Psoas muscle (tissue), 8 donors: ENCODE results near the gene KLK3. TPM values are rescaled to one million over a fixed set of nuclear protein-coding genes. Genes with fewer than 3 reads are reported as not detected.

ENCODE experiments used
- ATAC-seq, 4 donors: fragments of 200-7000 bp; cut with Tn5 transposase; one replicate each; pipeline ENCODE4 v1.9.1; 2020; ENCODE audit warnings: moderate library complexity in 3 of 4, mild to moderate bottlenecking in 2 of 4
- DNase-seq, 2 donors: peaks; one replicate each; pipeline ENCODE4 v3.0.0-alpha.2; 2020
- H3K27ac ChIP-seq: fragments of 200-600 bp; one replicate; pipeline ENCODE4 v1.8.0; 2022
- H3K27me3 ChIP-seq, 3 donors: fragments of 200-600 bp in 1 of 3; one replicate each; pipeline versions ENCODE4 v1.6.1 to v1.8.0; 2013 to 2022; ENCODE audit warnings: low read length in 2 of 3, mild to moderate bottlenecking in 2 of 3, moderate library complexity in 1 of 3; ENCODE audit not compliant: insufficient read depth in 3 of 3
- H3K36me3 ChIP-seq, 2 donors: fragments of 200-600 bp in 1 of 2; one replicate each; pipeline versions ENCODE4 v1.6.1 to v1.8.0; 2013 to 2022; ENCODE audit warnings: low read depth in 1 of 2, mild to moderate bottlenecking in 1 of 2, moderate library complexity in 1 of 2; ENCODE audit not compliant: insufficient read depth in 1 of 2
- H3K4me1 ChIP-seq: fragments of 200-600 bp; one replicate; pipeline ENCODE4 v1.8.0; 2022
- H3K4me3 ChIP-seq: fragments of 200-600 bp; one replicate; pipeline ENCODE4 v1.8.0; 2022; ENCODE audit warnings: mild to moderate bottlenecking
- H3K9me3 ChIP-seq: fragments of 200-600 bp; one replicate; pipeline ENCODE4 v1.8.0; 2022
- WGBS, 3 donors: extraction: QIAGEN DNeasy Blood & Tissue Kit; methylation state at CpG; one replicate each; pipeline versions ENCODE4 v1.1.6 to v1.1.7; 2013; 5-methylcytosine and 5-hydroxymethylcytosine counted together
- intact Hi-C, 2 donors: fragments of 100-400 bp; cut with DNase I; formaldehyde crosslinking; loops; one replicate each; pipeline versions ENCODE4 v1.11.0 to v1.14.2; 2022
- polyA plus RNA-seq, 3 donors: library from polyadenylated mRNA; stranded (reverse); fragments of 200-250 nt; gene quantifications; one replicate each; pipeline ENCODE4 v1.2.3, GENCODE V29; 2013
- total RNA-seq, 4 donors: library from RNA; stranded (reverse); fragmentation: NEBNext Ultra II Directional in 2 of 4; extraction: Animal tissue kit (Norgen Biotek cat#: 25700) in 2 of 4; gene quantifications; one replicate each; pipeline versions ENCODE4 v1.2.1 to v1.2.4, GENCODE V29; 2021 to 2023
- TF ChIP-seq, protein P1 (sequence below): fragments of 200-600 bp; IDR thresholded peaks from one replicate; pipeline ENCODE4 v1.8.0; 2022; ENCODE audit warnings: antibody characterized with exemption
- donor health status: healthy with polysubstance abuse.
- donor health status: DM: no; HTN: no; CAD: no; lungs with moderate emphysema.
- donor health status: Bipolar disorder and iron deficiency.
- donor health status: healthy.
- donor health status: DM: yes; HTN: yes; CAD: no.
- donor health status: DM: no; HTN: no; CAD: no.
- donor health status: DM: no; HTN: no; CAD: no.
- donor health status: DM: yes; HTN: yes; CAD: no.

The KLK3 gene
- total and polyA plus RNA-seq, 7 donors: not detected

DNA sequence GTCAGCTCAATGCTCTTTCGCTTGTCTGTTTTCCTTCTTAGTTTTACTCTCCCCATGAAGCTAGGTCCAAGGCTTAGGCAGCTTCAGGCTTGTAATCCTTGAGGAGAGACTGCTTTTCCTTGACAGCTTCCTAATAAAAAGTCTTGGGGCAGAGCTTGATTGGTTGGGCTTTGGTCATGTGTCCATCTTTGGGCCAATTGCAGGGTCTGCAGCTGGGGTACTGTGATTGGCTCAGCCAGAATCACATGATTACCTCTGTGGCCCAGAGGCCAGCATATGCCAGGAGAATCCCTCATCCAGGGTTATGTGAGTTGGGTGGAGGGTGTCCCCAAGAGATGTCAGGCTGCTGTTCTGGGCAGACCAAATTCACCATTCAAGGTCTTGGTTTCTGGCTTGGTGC lies 39.3 kb upstream of the KLK3 start:
- no peak overlapping the region for H3K4me3 ChIP-seq
- intact Hi-C loops: loop anchor here in 1 of 2 donors (10.0 kb wide), 1 partner anchor 289 kb away; the partner anchor contains the start of gene CTU1
- no peaks in the 10 kb centered on the region for H3K4me1 ChIP-seq
- H3K36me3 ChIP-seq: no peaks in the 10 kb centered on the region
- H3K27me3 ChIP-seq: peaks cover 0 to 52% (median 26%) of the 10 kb centered on the region in 3 donors
- DNase-seq (no peak), ATAC-seq (no peak)
- TF ChIP-seq, protein P1, sequence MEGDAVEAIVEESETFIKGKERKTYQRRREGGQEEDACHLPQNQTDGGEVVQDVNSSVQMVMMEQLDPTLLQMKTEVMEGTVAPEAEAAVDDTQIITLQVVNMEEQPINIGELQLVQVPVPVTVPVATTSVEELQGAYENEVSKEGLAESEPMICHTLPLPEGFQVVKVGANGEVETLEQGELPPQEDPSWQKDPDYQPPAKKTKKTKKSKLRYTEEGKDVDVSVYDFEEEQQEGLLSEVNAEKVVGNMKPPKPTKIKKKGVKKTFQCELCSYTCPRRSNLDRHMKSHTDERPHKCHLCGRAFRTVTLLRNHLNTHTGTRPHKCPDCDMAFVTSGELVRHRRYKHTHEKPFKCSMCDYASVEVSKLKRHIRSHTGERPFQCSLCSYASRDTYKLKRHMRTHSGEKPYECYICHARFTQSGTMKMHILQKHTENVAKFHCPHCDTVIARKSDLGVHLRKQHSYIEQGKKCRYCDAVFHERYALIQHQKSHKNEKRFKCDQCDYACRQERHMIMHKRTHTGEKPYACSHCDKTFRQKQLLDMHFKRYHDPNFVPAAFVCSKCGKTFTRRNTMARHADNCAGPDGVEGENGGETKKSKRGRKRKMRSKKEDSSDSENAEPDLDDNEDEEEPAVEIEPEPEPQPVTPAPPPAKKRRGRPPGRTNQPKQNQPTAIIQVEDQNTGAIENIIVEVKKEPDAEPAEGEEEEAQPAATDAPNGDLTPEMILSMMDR: no peak
- no peaks in the 10 kb centered on the region for H3K9me3 ChIP-seq
- WGBS, 3 donors: 96 to 100% (median 100%) methylated on average over 1 of the region's 1 CpG
- no peak overlapping the region for H3K27ac ChIP-seq

DNA sequence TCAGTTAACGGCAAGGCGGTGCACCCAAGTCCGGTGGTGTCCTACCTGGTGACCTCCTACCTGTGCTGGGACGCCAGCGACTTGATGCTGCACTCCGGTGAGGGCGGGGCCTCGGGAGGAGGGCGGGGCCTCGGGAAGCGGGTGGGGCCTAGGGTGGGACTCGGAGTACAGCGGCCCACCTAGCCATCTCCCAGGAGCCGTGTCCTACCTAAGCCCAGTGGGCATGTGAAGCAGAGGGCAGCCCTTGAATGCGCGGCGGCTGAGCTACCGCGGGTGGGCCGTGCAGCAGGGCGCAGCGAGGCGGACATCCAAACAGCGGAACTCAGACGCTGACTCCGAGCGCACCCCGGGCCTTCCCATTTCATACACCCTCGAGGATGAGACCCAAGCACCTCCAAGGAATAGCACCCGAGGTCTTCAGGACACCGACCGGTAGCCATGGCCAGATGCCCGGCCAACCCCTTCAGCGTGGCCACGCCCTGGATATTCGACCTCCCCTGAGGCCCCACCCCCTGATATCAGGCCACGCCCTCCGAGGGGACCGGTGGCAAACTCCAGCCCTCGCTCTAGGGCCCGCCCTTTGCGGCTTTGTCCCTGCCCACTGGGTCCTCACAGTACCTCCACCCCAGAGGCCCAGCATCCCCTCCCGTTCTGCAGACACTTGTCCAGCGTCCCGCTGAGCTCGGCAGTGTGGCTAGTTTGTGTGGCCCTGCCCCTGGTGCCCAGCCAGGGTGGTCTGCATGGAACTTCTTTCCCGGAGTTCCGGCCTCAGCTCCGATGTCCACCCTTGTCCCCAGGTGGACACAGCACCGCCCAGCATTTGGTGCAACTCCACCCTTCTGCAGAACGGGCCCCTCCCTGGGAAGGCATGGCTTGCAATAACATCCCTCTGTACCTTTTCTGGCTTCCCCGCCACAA lies 36.5 kb upstream of the KLK3 start:
- Histone ChIP-seq H3K27me3 (peaks cover 0 to 75% (median 32%) of the 10 kb centered on the region in 3 donors), H3K4me1 (no peaks in the 10 kb centered on the region), H3K4me3 (peak overlapping the region; percentile 36), H3K27ac (no peak overlapping the region), H3K36me3 (no peaks in the 10 kb centered on the region), H3K9me3 (no peaks in the 10 kb centered on the region)
- ATAC-seq (peak in 1 of 4 donors; percentile 30), DNase-seq (peak; percentile 29 to 63)
- 3 to 6% (median 4%) methylated on average over 50 to 52 of the region's 52 CpGs for WGBS, 3 donors
- TF ChIP-seq, protein P1: no peak
- intact Hi-C loops: loop anchor here in 1 of 2 donors (10.0 kb wide), 1 partner anchor 287 kb away; the partner anchor contains the start of gene CTU1

DNA sequence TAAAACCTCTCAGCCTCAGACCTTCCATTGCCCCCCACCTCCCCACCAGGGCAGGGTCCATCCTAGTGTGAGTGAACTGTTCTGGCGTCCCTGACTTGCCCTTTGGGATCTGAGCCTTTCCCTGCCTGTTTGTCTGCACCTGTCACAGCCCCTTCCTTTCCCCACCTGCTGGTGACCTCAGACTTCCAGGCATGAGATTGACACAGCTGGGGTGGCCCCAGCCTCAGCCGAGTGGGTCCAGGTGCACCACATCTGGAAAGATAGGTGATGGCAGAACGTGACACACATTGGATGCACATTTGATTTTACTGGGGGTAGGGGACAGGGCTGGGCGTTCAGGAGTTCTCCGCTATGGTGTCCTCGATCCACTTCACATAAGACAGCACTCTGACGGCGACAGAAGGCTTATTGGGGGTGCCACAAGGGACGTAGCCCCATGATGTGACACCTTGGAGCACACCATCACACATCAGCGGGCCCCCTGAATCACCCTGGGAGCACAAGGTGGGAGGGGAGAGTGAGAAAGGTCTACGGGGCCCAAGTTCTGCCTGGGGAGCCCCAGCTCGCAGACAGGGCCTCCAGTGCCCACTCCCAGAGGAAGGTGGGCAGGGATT lies 35.7 kb upstream of the KLK3 start:
- Histone ChIP-seq H3K4me1 (no peaks in the 10 kb centered on the region), H3K4me3 (no peak overlapping the region), H3K9me3 (no peaks in the 10 kb centered on the region), H3K27ac (no peak overlapping the region), H3K27me3 (peaks cover 0 to 78% (median 32%) of the 10 kb centered on the region in 3 donors), H3K36me3 (no peaks in the 10 kb centered on the region)
- ATAC-seq (no peak), DNase-seq (no peak)
- WGBS, 3 donors: 50 to 58% (median 53%) methylated on average over 12 of the region's 12 CpGs
- intact Hi-C loops: loop anchor here in 1 of 2 donors (10.0 kb wide), 1 partner anchor 286 kb away; the partner anchor contains the start of gene CTU1
- TF ChIP-seq, protein P1: no peak

DNA sequence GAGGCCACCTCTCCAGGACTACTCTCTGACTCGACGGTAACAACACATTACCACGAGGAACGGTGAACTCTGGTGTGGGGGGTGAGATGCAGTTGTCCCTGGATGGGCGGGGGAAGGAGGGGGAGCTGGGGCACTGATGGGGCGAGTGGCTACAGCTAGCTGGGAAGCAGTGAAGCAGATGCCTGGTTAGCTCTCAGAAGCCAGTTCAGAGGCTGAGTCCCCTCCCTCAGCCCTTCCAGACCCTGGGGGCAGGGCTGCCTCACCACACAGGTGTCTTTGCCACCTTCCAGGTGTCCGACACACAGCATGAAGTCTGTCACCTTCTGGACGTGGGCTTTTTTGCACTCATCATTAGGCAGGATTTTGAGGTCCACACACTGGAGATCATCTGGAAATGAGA lies 35.1 kb upstream of the KLK3 start:
- no peak for ATAC-seq
- H3K4me1 ChIP-seq: no peaks in the 10 kb centered on the region

More for the DNA sequence above, 35.1 kb upstream of the KLK3 start:
- H3K36me3 ChIP-seq: no peaks in the 10 kb centered on the region
- H3K27ac ChIP-seq: no peak overlapping the region
- no peak for DNase-seq
- H3K27me3 ChIP-seq: peaks cover 0 to 79% (median 32%) of the 10 kb centered on the region in 3 donors
- no peaks in the 10 kb centered on the region for H3K9me3 ChIP-seq
- 22 to 32% (median 31%) methylated on average over 8 of the region's 8 CpGs for WGBS, 3 donors
- no peak overlapping the region for H3K4me3 ChIP-seq
- intact Hi-C loops: loop anchor here in 1 of 2 donors (10.0 kb wide), 1 partner anchor 285 kb away; the partner anchor contains the start of gene CTU1
- TF ChIP-seq, protein P1: no peak
